ENCODE results near the gene NUDT3. TPM values are rescaled to one million over a fixed set of nuclear protein-coding genes. Genes with fewer than 3 reads are reported as not detected.

The NUDT3 gene
- 13.2 and 13.9 TPM in 2 replicates for total RNA-seq (ENCODE audit: low replicate concordance)

GRCh38 chr6:34392497-34393190 is at the start of gene NUDT3:
Gene NUDT3, minus strand, starts transcription at chr6:34392669. Its CDS starts 307 bp downstream, at chr6:34392362.

GRCh38 chr6:34425498-34426410 is 33.3 kb upstream of the NUDT3 start, which contains the start of gene RPS10:
Gene RPS10, minus strand, starts transcription at chr6:34426069. Its CDS starts 848 bp downstream, at chr6:34425221.

DNA sequence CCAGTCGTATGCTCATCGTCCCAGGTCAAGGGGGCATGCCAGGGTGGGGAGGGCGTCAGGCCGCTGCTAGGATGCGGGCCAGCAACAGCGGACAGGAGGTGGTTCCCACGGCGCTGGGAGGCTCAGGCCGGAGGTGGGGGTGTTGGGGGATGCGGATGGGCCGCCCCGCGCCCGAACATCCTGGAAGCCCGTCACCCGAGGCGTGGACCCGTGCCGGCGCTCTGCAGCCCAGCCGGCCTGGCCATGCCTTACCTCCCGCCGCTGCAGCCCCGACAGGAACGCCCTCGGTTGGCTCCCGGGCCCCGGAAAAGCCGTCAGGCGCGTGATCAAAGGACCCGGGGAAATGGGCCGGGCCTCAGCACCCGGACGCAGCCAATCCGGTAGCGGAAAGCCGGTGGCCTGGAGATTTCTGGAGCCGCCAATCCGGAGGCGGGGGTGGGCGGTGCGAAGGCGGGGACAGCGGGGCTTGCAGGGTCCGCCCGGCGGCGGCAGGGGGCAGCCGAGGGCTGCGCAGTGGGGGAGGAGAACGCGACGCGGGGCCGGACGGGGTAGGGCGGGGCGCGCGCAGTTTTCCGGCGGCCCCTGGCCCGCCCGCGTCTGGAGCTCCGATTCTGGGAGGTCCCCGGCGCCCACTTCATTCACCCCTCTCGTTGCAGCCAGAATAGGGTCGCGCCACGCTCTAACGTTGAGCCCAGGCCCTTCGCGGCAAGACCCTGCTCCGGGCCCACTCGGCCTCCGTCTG is 143.6 kb downstream of the NUDT3 start, which contains the start of gene SMIM29:
Gene SMIM29, minus strand, starts transcription at position 280 of the 742 bp plus-strand sequence. CDS start 1,215 bp downstream, outside the sequence.

DNA sequence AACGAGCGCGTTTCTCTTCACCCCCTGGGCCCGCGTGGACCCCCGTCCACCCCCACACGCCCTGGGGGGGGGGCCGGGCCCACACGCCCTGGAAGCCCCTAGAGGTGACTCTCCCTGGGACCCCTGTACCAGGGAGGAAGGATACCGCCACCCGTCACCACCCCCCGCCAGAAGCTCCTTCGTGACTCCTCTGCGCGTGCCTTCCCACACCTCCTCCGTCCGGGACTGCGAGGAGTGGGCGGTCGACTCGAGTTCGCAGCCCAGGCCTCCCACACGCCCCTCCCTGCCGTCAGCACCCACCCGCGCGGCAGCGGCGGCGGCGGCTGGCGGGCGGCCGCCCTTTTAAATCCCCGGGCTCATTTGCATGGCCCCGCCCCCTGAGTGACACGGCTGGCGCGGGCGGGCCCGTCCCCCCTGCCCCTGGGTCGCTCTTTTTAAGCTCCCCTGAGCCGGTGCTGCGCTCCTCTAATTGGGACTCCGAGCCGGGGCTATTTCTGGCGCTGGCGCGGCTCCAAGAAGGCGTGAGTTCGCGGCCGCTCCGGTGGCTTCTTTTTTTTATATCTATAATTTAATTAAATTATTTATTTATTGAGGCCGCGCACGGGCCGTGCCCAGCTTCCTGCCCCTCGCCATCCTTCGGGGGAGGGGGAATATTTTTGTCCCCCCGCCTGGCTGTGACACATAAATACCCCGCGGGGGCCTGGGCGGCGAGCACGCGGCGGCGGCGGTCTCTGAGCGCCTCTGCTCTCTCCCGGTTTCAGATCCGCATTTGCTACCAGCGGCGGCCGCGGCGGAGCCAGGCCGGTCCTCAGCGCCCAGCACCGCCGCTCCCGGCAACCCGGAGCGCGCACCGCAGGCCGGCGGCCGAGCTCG is 155.8 kb downstream of the NUDT3 start, which contains the start of gene HMGA1:
Gene HMGA1, plus strand, starts transcription at position 431 of the 873 bp plus-strand sequence. CDS start 3,908 bp downstream, outside the sequence.

Other genes with a start within 250 kb of the NUDT3 start
- gene GRM4, start 246.6 kb downstream of the NUDT3 start, total RNA-seq (ENCODE audit: low replicate concordance) = not detected in 2 replicates
- 14.3 and 66.0 TPM in 2 replicates for gene HMGA1, start 155.8 kb downstream of the NUDT3 start, total RNA-seq (ENCODE audit: low replicate concordance)
- 21.3 and 27.6 TPM in 2 replicates for gene SMIM29, start 143.7 kb downstream of the NUDT3 start, total RNA-seq (ENCODE audit: low replicate concordance)
- 2,473 and 3,211 TPM in 2 replicates for gene RPS10, start 33.4 kb upstream of the NUDT3 start, total RNA-seq (ENCODE audit: low replicate concordance)
- gene PACSIN1, start 73.4 kb upstream of the NUDT3 start, total RNA-seq (ENCODE audit: low replicate concordance) = not detected in 2 replicates
- gene SPDEF, start 163.7 kb upstream of the NUDT3 start, total RNA-seq (ENCODE audit: low replicate concordance) = not detected in 2 replicates

Measured in smooth muscle cell of the coronary artery (primary cell).